CD4-positive, alpha-beta T cell treated with Interleukin-1 beta for 1 hour (primary cell): Measurements from ENCODE around the gene MAGED2.
"Not testable (repeated sequence)": the region's sequence is repeated elsewhere in the genome, so short reads cannot be mapped to it uniquely, and the experiment has no call there.

Experiments
- DNase-seq, 2 donors: peaks; one replicate each; pipeline ENCODE4 v3.0.0-alpha.2; 2020 to 2022

The MAGED2 gene

GRCh38 chrX:54820737-54821136 is 13.2 kb downstream of the MAGED2 start:
- DNase-seq, result no peak

DNA sequence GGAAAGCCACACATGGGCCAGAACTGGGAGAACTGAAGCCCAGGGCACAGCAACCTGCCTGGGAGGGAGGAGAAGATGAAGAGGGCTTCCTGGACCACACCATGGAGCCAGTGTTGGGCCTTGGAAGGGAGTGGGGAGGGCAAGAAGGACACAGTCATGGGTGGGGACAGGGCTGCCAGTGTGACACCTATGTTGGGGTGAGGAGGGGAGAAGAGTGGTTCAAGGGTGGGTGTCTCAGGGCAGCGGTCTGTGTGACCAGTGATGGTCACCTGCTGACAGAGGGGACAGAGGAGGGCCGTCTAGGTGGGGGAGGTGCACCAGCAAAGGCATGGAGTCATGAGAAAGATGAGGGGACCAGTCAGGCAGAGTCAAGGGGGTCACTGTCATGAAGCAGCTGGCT is 13.8 kb downstream of the MAGED2 start:
- no peak for DNase-seq

DNA sequence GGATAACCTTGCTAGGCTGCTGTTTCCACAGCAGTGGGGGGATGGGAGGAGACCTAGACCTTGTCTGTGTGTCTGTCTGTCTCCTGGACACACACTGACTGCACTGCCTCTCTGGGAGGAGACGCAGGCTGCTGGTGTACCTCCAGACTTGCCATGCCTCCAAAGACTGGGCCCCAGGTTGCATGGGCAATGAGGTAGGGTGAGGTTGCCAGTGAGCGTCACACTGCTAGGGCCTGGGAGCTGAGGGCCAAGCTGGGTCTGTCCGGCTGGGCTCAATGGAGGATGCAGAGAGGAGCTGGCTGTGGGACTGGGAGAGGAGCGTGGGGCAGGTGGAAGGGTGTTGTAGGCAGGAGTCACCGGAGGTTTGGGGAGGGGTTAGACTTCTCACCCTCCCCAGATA is 16.6 kb downstream of the MAGED2 start:
- DNase-seq, result no peak

- DNase-seq, result no peak
These were observed 17.2 kb downstream of the MAGED2 start for GRCh38 chrX:54824722-54825121.

DNA sequence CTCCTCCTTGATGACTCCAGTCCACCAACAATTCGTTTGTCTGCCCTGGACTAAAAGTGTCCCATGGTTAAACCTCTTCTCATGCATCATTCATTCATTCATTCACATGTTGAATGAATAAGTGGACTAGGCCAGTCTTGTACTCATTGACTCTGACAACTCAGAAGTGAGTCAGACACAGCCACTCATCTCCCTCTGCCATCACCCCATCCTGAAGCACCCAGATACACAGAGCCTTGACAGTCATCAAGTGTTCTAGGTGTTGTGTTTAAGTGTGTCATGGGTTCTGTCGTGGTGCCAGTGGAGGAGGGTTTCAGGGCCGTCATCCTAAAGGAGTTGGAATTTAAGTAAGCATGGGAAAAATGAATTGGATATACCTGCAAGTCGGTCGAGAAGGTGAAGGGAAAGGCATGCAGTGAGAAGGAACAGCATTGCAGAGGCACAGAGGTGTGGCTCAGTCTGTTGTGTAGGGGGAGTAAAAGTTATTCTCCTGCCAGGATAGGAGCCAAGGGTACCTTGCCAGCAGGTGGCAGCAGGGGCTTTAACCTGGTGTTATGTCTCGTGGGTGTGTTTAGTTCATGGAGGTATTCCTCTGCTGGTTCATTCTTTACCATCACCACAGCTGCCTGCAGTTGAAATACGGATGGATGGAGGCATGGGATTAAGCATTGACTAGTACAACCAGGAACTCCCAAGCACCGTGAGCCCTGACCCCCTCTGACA is 18.3 kb downstream of the MAGED2 start:
- peak in 1 of 2 donors; percentile 31 for DNase-seq

- DNase-seq, result no peak
These were observed 19.1 kb downstream of the MAGED2 start for GRCh38 chrX:54826598-54826997.

GRCh38 chrX:54838583-54838982 is 31.0 kb downstream of the MAGED2 start:
- no peak for DNase-seq

DNA sequence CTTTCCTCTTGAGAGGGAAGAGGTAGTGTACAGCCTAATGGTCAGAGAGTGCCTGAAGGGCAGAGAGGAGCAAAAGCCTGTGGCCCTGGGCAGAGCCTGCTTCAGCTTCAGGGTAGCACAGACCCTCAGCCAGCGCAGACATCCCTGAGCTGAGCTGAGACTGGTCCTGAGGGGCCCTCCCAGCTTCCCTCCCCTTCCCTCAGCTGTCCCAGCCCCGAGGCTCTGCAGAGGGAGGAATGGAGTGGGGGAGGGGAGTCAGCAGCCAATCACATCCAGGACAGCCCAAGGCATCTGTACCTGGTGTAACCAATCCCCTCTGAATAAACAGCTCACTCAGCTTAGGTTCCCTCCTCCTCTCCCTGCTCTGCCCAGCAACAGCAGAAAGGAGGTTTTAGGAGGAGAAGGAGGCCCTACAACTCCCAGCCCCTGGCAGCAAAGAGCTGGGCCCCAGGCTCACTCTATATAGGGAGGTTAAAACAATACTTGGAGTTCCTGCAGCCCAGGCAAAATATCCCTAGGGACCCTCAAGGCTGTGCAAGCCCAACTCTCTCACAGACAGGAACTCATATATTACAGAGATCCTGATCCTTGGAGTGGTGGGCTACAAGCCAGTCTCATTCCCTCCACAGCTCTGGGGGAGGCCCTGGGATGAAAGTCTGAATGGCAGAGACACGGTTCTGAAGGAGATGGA is 33.8 kb downstream of the MAGED2 start:
- DNase-seq, result not testable (repeated sequence)

DNA sequence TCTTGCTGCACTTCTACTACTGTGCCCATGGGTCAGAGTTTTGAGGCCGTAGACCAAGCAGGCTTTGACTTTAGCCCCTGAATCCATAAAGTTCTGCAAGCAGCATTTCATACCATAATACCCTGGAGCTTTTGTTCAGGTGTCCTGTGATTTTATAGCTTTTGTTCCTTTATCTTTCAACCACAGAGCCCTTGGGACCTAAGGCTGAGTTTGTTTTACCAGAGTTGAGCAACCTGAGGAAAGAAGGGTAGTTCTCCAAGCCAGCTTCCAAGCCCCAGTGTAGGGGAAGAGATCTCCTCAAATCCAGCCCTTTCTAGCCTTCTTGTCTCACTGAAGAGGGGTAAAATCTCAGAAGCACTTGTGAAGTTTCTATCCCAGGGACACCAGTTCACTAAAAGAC is 35.1 kb downstream of the MAGED2 start:
- DNase-seq, result no peak

DNA sequence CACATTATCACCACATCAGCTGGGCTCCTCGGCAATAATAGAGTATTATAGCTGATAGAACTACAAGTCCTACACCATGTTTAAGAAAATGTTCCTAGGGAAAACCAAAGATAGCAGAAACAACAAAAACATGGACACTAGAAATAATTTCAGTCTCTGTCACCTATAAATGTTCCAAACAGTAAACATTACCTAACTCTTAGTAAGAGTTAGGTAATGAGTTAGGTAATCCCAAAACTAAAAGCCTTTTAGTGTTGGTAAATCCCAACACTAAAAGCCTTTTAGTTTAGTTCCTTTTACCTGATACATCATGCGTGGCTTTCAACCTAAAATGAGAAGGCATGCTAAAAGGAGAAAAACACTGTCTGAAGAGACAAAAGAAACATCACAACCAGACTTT is 35.5 kb downstream of the MAGED2 start:
- DNase-seq, result no peak

DNA sequence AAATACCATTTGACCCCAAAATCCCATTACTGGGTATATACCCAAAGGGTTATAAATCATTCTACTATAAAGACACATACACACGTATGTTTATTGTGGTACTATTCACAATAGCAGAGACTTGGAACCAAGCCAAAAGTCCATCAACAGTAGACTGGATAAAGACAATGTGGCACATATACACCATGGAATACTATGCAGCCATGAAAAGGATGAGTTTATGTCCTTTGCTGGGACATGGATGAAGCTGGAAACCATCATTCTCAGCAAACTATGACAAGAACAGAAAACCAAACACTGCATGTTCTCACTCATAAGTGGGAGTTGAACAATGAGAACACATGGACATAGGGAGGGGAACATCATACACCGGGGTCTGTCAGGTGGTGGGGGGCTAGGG is 40.2 kb downstream of the MAGED2 start:
- not testable (repeated sequence) for DNase-seq

DNA sequence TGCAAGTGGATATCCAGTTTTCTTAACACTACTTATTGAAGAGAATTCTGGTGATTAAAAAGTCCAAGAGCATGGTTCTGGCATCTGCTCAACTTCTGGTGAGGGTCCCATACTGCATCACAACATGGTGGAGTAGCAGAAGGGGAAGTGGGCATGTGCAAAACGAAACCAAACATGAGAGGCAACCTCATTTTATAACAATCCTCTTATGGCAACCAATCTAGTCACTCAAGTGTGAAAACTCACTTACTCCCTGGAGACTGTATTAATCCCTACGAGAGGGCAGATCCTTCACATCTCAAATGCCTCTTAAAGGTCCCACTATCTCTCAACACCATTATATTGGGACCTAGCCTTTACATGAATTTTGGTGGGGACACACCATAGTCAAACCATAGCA is 57.7 kb downstream of the MAGED2 start:
- no peak for DNase-seq
